Erythroblast (primary cell): Measurements from ENCODE around the gene NHEJ1.

Experiments used
- GATA1 ChIP-seq: IDR thresholded peaks from 2 replicates; pipeline ENCODE4 v1.6.1; 2011; ENCODE audit warnings: low read depth, mild to moderate bottlenecking, control low read depth, low read length, moderate library complexity
- POLR2A ChIP-seq: IDR thresholded peaks from 2 replicates; pipeline ENCODE4 v1.6.1; 2011; ENCODE audit warnings: mild to moderate bottlenecking, low read length

- TF ChIP-seq POLR2A = no peak
- no peak for TF ChIP-seq GATA1
These were observed 122.0 kb downstream of the NHEJ1 start for GRCh38 chr2:219038600-219038999.
